Occipital lobe (tissue), 2 donors: ENCODE measurements around the gene FNTB. TPM values are rescaled to one million over a fixed set of nuclear protein-coding genes. Genes with fewer than 3 reads are reported as not detected.

Experiments
- DNase-seq: peaks from one replicate; lab custom pipeline; 2025; lab: John Stamatoyannopoulos, UW
- total RNA-seq: library from RNA; depleted of rRNA; stranded (reverse); fragments of >200 nt; gene quantifications from one replicate; pipeline ENCODE4 v1.2.3, GENCODE V29; 2014

The FNTB gene
- total RNA-seq, 1 donor from 2014 or later: 6.2 TPM

GRCh38 chr14:64953310-64953654, 33.4 kb upstream of the FNTB start:
- DNase-seq: no peak

GRCh38 chr14:64953661-64954060, 33.0 kb upstream of the FNTB start:
- DNase-seq: no peak

GRCh38 chr14:64954491-64955240, 32.0 kb upstream of the FNTB start:
- DNase-seq: no peak

GRCh38 chr14:64955297-64955696, 31.4 kb upstream of the FNTB start:
- no peak for DNase-seq

- no peak for DNase-seq
Observed at GRCh38 chr14:64956697-64957406, 29.8 kb upstream of the FNTB start.

- no peak for DNase-seq
Observed at GRCh38 chr14:64958201-64958600, 28.5 kb upstream of the FNTB start.

- no peak for DNase-seq
Observed at GRCh38 chr14:64958743-64959142, 28.0 kb upstream of the FNTB start.

- no peak for DNase-seq
Observed at GRCh38 chr14:64960762-64961276, 25.9 kb upstream of the FNTB start.

GRCh38 chr14:64963611-64964010, 23.1 kb upstream of the FNTB start:
- no peak for DNase-seq

- DNase-seq: no peak
Observed at GRCh38 chr14:64965356-64966000, 21.2 kb upstream of the FNTB start.

- DNase-seq: no peak
Observed at GRCh38 chr14:64966976-64967375, 19.7 kb upstream of the FNTB start.

- peak; percentile 44 for DNase-seq
Observed at GRCh38 chr14:64968167-64968566, 18.5 kb upstream of the FNTB start.

GRCh38 chr14:64968651-64969050, 18.0 kb upstream of the FNTB start:
- DNase-seq: no peak

- no peak for DNase-seq
Observed at GRCh38 chr14:64970041-64970440, 16.7 kb upstream of the FNTB start.

- no peak for DNase-seq
Observed at GRCh38 chr14:64970776-64971477, 15.8 kb upstream of the FNTB start.

GRCh38 chr14:64971491-64971942, 15.2 kb upstream of the FNTB start:
- DNase-seq: no peak

- DNase-seq: no peak
Observed at GRCh38 chr14:64971943-64972791, 14.5 kb upstream of the FNTB start, which contains the start of gene RAB15. Gene RAB15 (minus strand): TSS chr14:64972336. CDS start chr14:64972076, 260 bp downstream.

- no peak for DNase-seq
Observed at GRCh38 chr14:64973026-64973442, 13.7 kb upstream of the FNTB start.

GRCh38 chr14:64973826-64974225, 12.9 kb upstream of the FNTB start:
- DNase-seq: no peak

- no peak for DNase-seq
Observed at GRCh38 chr14:64974563-64974962, 12.1 kb upstream of the FNTB start.
